Activated B cell treated with CpG ODN at 0.5 μM for 24 hours (primary cell): ENCODE measurements around the gene ATP1A1. TPM values are rescaled to one million over a fixed set of nuclear protein-coding genes. Genes with fewer than 3 reads are reported as not detected.

ENCODE experiments used
- ATAC-seq: fragments of 200-7000 bp; cut with Tn5 transposase; one replicate; pipeline ENCODE4 v1.10.0; 2021; ENCODE audit warnings: low read depth, mild to moderate bottlenecking, moderate library complexity
- CTCF ChIA-PET: fragments of 350-600 bp; sonication (Branson Sonifier 250); formaldehyde crosslinking; loops from one replicate; lab custom pipeline; 2021; ENCODE audit warnings: antibody characterized with exemption; lab: Charles Lee
- POLR2A ChIA-PET: fragments of 350-600 bp; sonication (Branson Sonifier 250); formaldehyde crosslinking; loops from one replicate; lab custom pipeline; 2021; ENCODE audit warnings: antibody characterized with exemption; lab: Charles Lee
- DNase-seq: peaks from one replicate; pipeline ENCODE4 v3.0.0; 2022
- H3K27ac Mint-ChIP-seq: one replicate; pipeline ENCODE4 v1.8.0; 2020; ENCODE audit warnings: mixed read lengths
- H3K27me3 Mint-ChIP-seq: one replicate; pipeline ENCODE4 v1.8.0; 2021; ENCODE audit warnings: mixed read lengths
- H3K36me3 Mint-ChIP-seq: one replicate; pipeline ENCODE4 v1.8.0; 2021; ENCODE audit warnings: low read depth, mixed read lengths
- H3K4me1 Mint-ChIP-seq: one replicate; pipeline ENCODE4 v1.8.0; 2021; ENCODE audit warnings: mixed read lengths
- H3K4me3 Mint-ChIP-seq: one replicate; pipeline ENCODE4 v1.8.0; 2020; ENCODE audit warnings: mild to moderate bottlenecking, mixed read lengths
- H3K9me3 Mint-ChIP-seq: one replicate; pipeline ENCODE4 v1.8.0; 2020; ENCODE audit warnings: mixed read lengths
- CTCF ChIP-seq: fragments of 200-600 bp; IDR thresholded peaks from one replicate; pipeline ENCODE4 v1.8.0; 2022; ENCODE audit warnings: antibody characterized with exemption, mild to moderate bottlenecking
- intact Hi-C: fragments of 100-400 bp; cut with micrococcal nuclease; formaldehyde crosslinking; loops from one replicate; pipeline ENCODE4 v1.15.1; 2024
- total RNA-seq: library from RNA; stranded (reverse); gene quantifications from 2 replicates; pipeline ENCODE4 v1.2.3, GENCODE V29; 2022

The ATP1A1 gene
- total RNA-seq, 1 donor from 2014 or later, result 151 TPM

DNA sequence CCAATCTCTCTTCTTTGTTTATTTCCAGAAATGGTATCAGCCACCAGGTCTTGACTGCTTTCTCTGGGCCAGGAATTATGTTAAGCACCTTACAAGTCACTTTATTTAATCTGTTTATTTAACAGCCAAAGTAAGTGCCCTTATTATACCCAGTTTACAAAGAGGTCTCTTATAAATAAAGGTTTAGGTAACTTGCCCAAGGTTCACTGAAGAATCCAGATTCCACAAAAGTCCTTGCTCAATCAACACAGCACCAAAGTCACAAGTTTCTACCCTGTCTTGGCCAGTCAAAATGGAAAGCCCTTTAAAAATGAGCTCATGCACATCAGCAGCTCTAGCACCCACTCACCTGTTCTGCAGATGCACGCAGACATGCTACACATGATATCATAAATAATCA is 28.0 kb upstream of the ATP1A1 start:
- intact Hi-C loops, result no loop called here
- H3K4me3 Mint-ChIP-seq, result no peak overlapping the region
- peaks cover 21% of the 10 kb centered on the region for H3K27me3 Mint-ChIP-seq
- no peak overlapping the region for H3K27ac Mint-ChIP-seq
- ATAC-seq (no peak), DNase-seq (no peak)
- ChIA-PET CTCF (no interaction called here), POLR2A (no interaction called here)
- H3K4me1 Mint-ChIP-seq, result no peaks in the 10 kb centered on the region
- TF ChIP-seq CTCF, result no peak
- H3K36me3 Mint-ChIP-seq, result no peaks in the 10 kb centered on the region
- H3K9me3 Mint-ChIP-seq, result peaks cover 3% of the 10 kb centered on the region

- Mint-ChIP-seq H3K36me3 (no peaks in the 10 kb centered on the region), H3K27me3 (peaks cover 23% of the 10 kb centered on the region), H3K4me3 (no peak overlapping the region), H3K4me1 (no peaks in the 10 kb centered on the region), H3K9me3 (peaks cover 3% of the 10 kb centered on the region), H3K27ac (no peak overlapping the region)
- intact Hi-C loops, result no loop called here
- DNase-seq, result no peak
- POLR2A ChIA-PET, result no interaction called here
- no peak for ATAC-seq
- TF ChIP-seq CTCF, result no peak
- CTCF ChIA-PET, result no interaction called here
Measured at GRCh38 chr1:116345843-116346242, 27.2 kb upstream of the ATP1A1 start.

DNA sequence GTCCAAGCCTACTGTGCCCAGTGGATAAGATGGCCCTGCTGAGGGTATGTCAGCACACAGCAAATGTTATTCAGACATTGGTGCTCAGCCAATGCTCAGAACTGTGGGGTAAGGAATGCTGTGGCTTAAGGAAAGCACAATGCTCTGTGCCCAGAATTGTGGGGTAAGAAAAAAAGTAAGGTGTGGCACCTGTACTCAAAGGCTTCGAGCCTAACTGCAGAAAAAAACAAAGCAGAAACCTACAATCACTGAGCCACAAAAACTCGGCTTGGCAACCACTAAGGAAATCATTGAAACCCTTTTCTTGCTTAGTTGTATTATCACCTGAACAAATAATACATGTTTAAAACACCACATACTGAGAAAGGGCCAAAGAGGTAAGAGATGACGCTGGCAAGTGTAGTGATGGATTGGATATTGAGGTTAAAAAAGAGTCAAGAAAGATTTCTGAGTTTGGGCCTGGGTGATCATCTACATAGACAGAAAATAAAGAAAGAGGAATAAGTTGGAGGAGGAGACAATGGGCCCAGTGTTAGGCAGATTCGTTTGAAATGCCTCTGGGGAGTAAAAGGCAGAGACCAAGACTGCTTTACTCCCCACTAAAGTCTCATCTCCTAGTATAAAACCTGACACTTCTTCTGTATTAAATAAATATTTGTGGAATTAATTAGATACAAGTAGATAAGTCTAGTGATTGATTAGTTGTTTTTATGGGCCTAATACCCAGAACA is 25.9 kb upstream of the ATP1A1 start:
- Mint-ChIP-seq H3K4me1 (no peaks in the 10 kb centered on the region), H3K4me3 (no peak overlapping the region), H3K36me3 (no peaks in the 10 kb centered on the region), H3K9me3 (peaks cover 3% of the 10 kb centered on the region), H3K27me3 (peaks cover 23% of the 10 kb centered on the region), H3K27ac (no peak overlapping the region)
- ChIA-PET POLR2A (no interaction called here), CTCF (no interaction called here)
- no peak for DNase-seq
- no peak for ATAC-seq
- intact Hi-C loops, result no loop called here
- no peak for TF ChIP-seq CTCF

GRCh38 chr1:116347696-116348095 is 25.3 kb upstream of the ATP1A1 start:
- no peak for ATAC-seq
- DNase-seq, result no peak
- H3K36me3 Mint-ChIP-seq, result no peaks in the 10 kb centered on the region
- H3K27me3 Mint-ChIP-seq, result peaks cover 23% of the 10 kb centered on the region
- CTCF ChIA-PET, result no interaction called here
- no peak overlapping the region for H3K27ac Mint-ChIP-seq
- intact Hi-C loops, result no loop called here
- H3K4me3 Mint-ChIP-seq, result no peak overlapping the region
- no peaks in the 10 kb centered on the region for H3K4me1 Mint-ChIP-seq
- TF ChIP-seq CTCF, result no peak
- peaks cover 3% of the 10 kb centered on the region for H3K9me3 Mint-ChIP-seq
- POLR2A ChIA-PET, result no interaction called here

GRCh38 chr1:116350097-116350645 is 22.9 kb upstream of the ATP1A1 start:
- intact Hi-C loops, result no loop called here
- no peak for DNase-seq
- no peaks in the 10 kb centered on the region for H3K4me1 Mint-ChIP-seq
- H3K4me3 Mint-ChIP-seq, result no peak overlapping the region
- POLR2A ChIA-PET, result no interaction called here
- H3K27me3 Mint-ChIP-seq, result peaks cover 13% of the 10 kb centered on the region
- H3K36me3 Mint-ChIP-seq, result no peaks in the 10 kb centered on the region
- ATAC-seq, result no peak
- H3K27ac Mint-ChIP-seq, result no peak overlapping the region
- H3K9me3 Mint-ChIP-seq, result peaks cover 3% of the 10 kb centered on the region
- CTCF ChIA-PET, result no interaction called here
- TF ChIP-seq CTCF, result no peak
